ENCODE measurements around the gene NGFR. TPM values are rescaled to one million over a fixed set of nuclear protein-coding genes. Genes with fewer than 3 reads are reported as not detected.

The NGFR gene
- total and polyA plus RNA-seq, 9 of the 15 experiments (the other 6 are each of a cell fraction or from before 2014, with no cell fraction given), result 0.07 to 0.23 (median 0.13) TPM; not detected in 4

- TF ChIP-seq, protein P1, sequence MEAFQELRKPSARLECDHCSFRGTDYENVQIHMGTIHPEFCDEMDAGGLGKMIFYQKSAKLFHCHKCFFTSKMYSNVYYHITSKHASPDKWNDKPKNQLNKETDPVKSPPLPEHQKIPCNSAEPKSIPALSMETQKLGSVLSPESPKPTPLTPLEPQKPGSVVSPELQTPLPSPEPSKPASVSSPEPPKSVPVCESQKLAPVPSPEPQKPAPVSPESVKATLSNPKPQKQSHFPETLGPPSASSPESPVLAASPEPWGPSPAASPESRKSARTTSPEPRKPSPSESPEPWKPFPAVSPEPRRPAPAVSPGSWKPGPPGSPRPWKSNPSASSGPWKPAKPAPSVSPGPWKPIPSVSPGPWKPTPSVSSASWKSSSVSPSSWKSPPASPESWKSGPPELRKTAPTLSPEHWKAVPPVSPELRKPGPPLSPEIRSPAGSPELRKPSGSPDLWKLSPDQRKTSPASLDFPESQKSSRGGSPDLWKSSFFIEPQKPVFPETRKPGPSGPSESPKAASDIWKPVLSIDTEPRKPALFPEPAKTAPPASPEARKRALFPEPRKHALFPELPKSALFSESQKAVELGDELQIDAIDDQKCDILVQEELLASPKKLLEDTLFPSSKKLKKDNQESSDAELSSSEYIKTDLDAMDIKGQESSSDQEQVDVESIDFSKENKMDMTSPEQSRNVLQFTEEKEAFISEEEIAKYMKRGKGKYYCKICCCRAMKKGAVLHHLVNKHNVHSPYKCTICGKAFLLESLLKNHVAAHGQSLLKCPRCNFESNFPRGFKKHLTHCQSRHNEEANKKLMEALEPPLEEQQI (IDR thresholded peaks at IDR 0.05), result no peak
- TF ChIP-seq RAD21 (CRISPR knock-in tag; conservative IDR thresholded peaks at IDR 0.05 in 1 of 2, IDR thresholded peaks at IDR 0.05 in 1 of 2), result peak; percentile 41 to 71; a peak in 3 of 4 replicates
- 0 out of 2 replicates have a peak, but pooled peaks have one; percentile 47 for TF ChIP-seq MTA1 (IDR thresholded peaks at IDR 0.05; ENCODE audit: borderline replicate concordance)
- TF ChIP-seq CBFB (CRISPR knock-in tag; IDR thresholded peaks at IDR 0.05), result no peak
- no peak for TF ChIP-seq NEUROD1 (IDR thresholded peaks at IDR 0.05; ENCODE audit: borderline replicate concordance, low read depth, low read length, partially characterized antibody)
- TF ChIP-seq, protein P2, sequence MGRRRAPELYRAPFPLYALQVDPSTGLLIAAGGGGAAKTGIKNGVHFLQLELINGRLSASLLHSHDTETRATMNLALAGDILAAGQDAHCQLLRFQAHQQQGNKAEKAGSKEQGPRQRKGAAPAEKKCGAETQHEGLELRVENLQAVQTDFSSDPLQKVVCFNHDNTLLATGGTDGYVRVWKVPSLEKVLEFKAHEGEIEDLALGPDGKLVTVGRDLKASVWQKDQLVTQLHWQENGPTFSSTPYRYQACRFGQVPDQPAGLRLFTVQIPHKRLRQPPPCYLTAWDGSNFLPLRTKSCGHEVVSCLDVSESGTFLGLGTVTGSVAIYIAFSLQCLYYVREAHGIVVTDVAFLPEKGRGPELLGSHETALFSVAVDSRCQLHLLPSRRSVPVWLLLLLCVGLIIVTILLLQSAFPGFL (CRISPR knock-in tag; IDR thresholded peaks at IDR 0.05), result no peak
- TF ChIP-seq GATA2 (CRISPR knock-in tag; IDR thresholded peaks at IDR 0.05), result peak; percentile 80
- TF ChIP-seq STAG1 (CRISPR knock-in tag; IDR thresholded peaks at IDR 0.05; ENCODE audit: borderline replicate concordance), result peak; percentile 82
- no peak for TF ChIP-seq ZNF197 (CRISPR knock-in tag; IDR thresholded peaks at IDR 0.05; ENCODE audit: low read depth)
- TF ChIP-seq, protein P3, sequence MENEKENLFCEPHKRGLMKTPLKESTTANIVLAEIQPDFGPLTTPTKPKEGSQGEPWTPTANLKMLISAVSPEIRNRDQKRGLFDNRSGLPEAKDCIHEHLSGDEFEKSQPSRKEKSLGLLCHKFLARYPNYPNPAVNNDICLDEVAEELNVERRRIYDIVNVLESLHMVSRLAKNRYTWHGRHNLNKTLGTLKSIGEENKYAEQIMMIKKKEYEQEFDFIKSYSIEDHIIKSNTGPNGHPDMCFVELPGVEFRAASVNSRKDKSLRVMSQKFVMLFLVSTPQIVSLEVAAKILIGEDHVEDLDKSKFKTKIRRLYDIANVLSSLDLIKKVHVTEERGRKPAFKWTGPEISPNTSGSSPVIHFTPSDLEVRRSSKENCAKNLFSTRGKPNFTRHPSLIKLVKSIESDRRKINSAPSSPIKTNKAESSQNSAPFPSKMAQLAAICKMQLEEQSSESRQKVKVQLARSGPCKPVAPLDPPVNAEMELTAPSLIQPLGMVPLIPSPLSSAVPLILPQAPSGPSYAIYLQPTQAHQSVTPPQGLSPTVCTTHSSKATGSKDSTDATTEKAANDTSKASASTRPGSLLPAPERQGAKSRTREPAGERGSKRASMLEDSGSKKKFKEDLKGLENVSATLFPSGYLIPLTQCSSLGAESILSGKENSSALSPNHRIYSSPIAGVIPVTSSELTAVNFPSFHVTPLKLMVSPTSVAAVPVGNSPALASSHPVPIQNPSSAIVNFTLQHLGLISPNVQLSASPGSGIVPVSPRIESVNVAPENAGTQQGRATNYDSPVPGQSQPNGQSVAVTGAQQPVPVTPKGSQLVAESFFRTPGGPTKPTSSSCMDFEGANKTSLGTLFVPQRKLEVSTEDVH (IDR thresholded peaks at IDR 0.05; ENCODE audit: low read depth, partially characterized antibody), result no peak
- TF ChIP-seq RERE (CRISPR knock-in tag; IDR thresholded peaks at IDR 0.05; ENCODE audit: borderline replicate concordance), result no peak
- no peak for TF ChIP-seq TRIM28 (IDR thresholded peaks at IDR 0.05)
Observed at GRCh38 chr17:49557312-49558024, 62.4 kb downstream of the NGFR start (continued).
